ENCODE results near the gene ADAM22. TPM values are rescaled to one million over a fixed set of nuclear protein-coding genes. Genes with fewer than 3 reads are reported as not detected.

The ADAM22 gene
- total and polyA plus RNA-seq, 3 donors from 2014 or later, result 2.9 to 4.4 (median 4.4) TPM

GRCh38 chr7:88127637-88128290 lies 193.7 kb downstream of the ADAM22 start:
- intact Hi-C loops (cut with DNase I; ENCODE audit: low total_unique reads), result no loop called here
- no peak for DNase-seq
- H3K9me3 ChIP-seq, result no peaks in the 10 kb centered on the region
- H3K27me3 ChIP-seq, result no peaks in the 10 kb centered on the region
- WGBS, 2 donors, result 72 to 74% methylated on average over 7 of the region's 7 CpGs
- TF ChIP-seq, protein P1, sequence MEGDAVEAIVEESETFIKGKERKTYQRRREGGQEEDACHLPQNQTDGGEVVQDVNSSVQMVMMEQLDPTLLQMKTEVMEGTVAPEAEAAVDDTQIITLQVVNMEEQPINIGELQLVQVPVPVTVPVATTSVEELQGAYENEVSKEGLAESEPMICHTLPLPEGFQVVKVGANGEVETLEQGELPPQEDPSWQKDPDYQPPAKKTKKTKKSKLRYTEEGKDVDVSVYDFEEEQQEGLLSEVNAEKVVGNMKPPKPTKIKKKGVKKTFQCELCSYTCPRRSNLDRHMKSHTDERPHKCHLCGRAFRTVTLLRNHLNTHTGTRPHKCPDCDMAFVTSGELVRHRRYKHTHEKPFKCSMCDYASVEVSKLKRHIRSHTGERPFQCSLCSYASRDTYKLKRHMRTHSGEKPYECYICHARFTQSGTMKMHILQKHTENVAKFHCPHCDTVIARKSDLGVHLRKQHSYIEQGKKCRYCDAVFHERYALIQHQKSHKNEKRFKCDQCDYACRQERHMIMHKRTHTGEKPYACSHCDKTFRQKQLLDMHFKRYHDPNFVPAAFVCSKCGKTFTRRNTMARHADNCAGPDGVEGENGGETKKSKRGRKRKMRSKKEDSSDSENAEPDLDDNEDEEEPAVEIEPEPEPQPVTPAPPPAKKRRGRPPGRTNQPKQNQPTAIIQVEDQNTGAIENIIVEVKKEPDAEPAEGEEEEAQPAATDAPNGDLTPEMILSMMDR (IDR thresholded peaks at IDR 0.05), result no peak
- no peak for TF ChIP-seq POLR2A (IDR thresholded peaks at IDR 0.05)
- no peaks in the 10 kb centered on the region for H3K36me3 ChIP-seq (ENCODE audit: low read depth, missing control alignments)
- no peaks in the 10 kb centered on the region for H3K4me1 ChIP-seq
- no peak overlapping the region for H3K4me3 ChIP-seq
- no peak overlapping the region for H3K27ac ChIP-seq

- intact Hi-C loops (cut with DNase I; ENCODE audit: low total_unique reads), result no loop called here
- no peak for TF ChIP-seq POLR2A (IDR thresholded peaks at IDR 0.05)
- TF ChIP-seq, protein P1 (IDR thresholded peaks at IDR 0.05), result no peak
- WGBS, 2 donors, result 74 to 93% methylated on average over 4 of the region's 4 CpGs
- DNase-seq, result no peak
- Histone ChIP-seq H3K27ac (no peak overlapping the region), H3K27me3 (no peaks in the 10 kb centered on the region), H3K4me1 (no peaks in the 10 kb centered on the region), H3K9me3 (no peaks in the 10 kb centered on the region), H3K4me3 (no peak overlapping the region), H3K36me3 (ENCODE audit: low read depth, missing control alignments) (no peaks in the 10 kb centered on the region)
Measured at GRCh38 chr7:88132725-88133124, 198.7 kb downstream of the ADAM22 start.

GRCh38 chr7:88140947-88141346 lies 206.9 kb downstream of the ADAM22 start:
- Histone ChIP-seq H3K36me3 (ENCODE audit: low read depth, missing control alignments) (no peaks in the 10 kb centered on the region), H3K4me3 (no peak overlapping the region), H3K9me3 (no peaks in the 10 kb centered on the region), H3K27ac (no peak overlapping the region), H3K27me3 (no peaks in the 10 kb centered on the region), H3K4me1 (no peaks in the 10 kb centered on the region)
- WGBS, 2 donors, result 44 to 56% methylated on average over 2 of the region's 2 CpGs
- DNase-seq, result no peak
- TF ChIP-seq, protein P1 (IDR thresholded peaks at IDR 0.05), result no peak
- TF ChIP-seq POLR2A (IDR thresholded peaks at IDR 0.05), result no peak
- intact Hi-C loops (cut with DNase I; ENCODE audit: low total_unique reads), result no loop called here

DNA sequence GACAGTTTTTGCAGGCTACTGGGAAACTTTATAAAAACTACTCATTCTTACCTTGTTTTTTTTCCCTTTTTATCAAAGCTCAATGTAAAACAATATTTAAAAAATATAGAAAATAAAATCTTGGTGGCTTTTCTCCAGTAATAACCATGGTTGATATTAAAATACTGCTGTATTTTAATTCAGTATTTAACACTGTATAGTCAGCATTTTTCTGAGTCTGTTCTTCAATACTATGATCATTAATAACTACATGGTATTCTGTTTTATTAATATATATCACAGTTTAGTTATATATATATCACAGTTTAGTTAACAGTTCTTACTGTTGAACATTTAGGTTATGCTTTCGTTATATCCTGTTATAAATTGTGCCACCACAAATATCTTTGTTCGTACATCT lies 207.4 kb downstream of the ADAM22 start:
- H3K36me3 ChIP-seq (ENCODE audit: low read depth, missing control alignments), result no peaks in the 10 kb centered on the region
- no peaks in the 10 kb centered on the region for H3K27me3 ChIP-seq
- no peaks in the 10 kb centered on the region for H3K4me1 ChIP-seq
- WGBS, 2 donors, result 90 to 91% methylated on average over 2 of the region's 2 CpGs
- H3K27ac ChIP-seq, result no peak overlapping the region
- no peak for TF ChIP-seq POLR2A (IDR thresholded peaks at IDR 0.05)
- TF ChIP-seq, protein P1 (IDR thresholded peaks at IDR 0.05), result no peak
- no peak for DNase-seq
- H3K9me3 ChIP-seq, result no peaks in the 10 kb centered on the region
- intact Hi-C loops (cut with DNase I; ENCODE audit: low total_unique reads), result no loop called here
- H3K4me3 ChIP-seq, result no peak overlapping the region

DNA sequence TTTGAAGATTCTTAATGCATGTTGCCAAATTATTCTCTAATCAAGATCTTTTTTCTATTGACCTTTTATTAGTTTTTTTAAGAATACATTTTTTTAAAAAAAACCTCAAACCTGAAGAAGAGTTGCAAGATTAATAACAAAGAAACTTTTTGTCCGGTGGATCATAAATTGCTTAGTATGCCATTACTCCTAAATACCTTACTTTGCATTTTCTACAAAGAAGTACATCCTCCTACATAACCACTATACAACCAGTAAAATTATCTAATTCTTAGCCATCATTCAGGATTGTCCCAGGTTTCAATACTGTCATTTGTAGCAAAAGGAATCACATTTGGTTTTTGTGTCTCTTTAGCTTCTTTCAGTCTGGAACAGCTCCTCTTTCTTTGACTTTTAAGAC lies 207.9 kb downstream of the ADAM22 start:
- H3K4me3 ChIP-seq, result no peak overlapping the region
- H3K4me1 ChIP-seq, result no peaks in the 10 kb centered on the region
- no peaks in the 10 kb centered on the region for H3K36me3 ChIP-seq (ENCODE audit: low read depth, missing control alignments)
- no peaks in the 10 kb centered on the region for H3K27me3 ChIP-seq
- TF ChIP-seq, protein P1 (IDR thresholded peaks at IDR 0.05), result no peak
- no peak for TF ChIP-seq POLR2A (IDR thresholded peaks at IDR 0.05)
- WGBS, 2 donors, result 83 to 85% methylated on average over 1 of the region's 1 CpG
- H3K9me3 ChIP-seq, result no peaks in the 10 kb centered on the region
- DNase-seq, result no peak
- intact Hi-C loops (cut with DNase I; ENCODE audit: low total_unique reads), result no loop called here
- no peak overlapping the region for H3K27ac ChIP-seq
